Lung microvascular endothelial cell (primary cell): ENCODE measurements around the gene MUC5B. TPM values are rescaled to one million over a fixed set of nuclear protein-coding genes. Genes with fewer than 3 reads are reported as not detected.

Source experiments
- DNase-seq, 2 donors: peaks; one replicate each; pipeline versions ENCODE4 v3.0.0 to v3.0.0-alpha.2; 2010; ENCODE audit warnings: low read depth in 2 of 2
- total RNA-seq: library from RNA; depleted of rRNA; stranded (reverse); fragments of >200 nt; gene quantifications from 2 replicates; pipeline ENCODE4 v1.2.1, GENCODE V29; 2014

MUC5B gene
- total RNA-seq, 1 donor from 2014 or later = not detected

DNA sequence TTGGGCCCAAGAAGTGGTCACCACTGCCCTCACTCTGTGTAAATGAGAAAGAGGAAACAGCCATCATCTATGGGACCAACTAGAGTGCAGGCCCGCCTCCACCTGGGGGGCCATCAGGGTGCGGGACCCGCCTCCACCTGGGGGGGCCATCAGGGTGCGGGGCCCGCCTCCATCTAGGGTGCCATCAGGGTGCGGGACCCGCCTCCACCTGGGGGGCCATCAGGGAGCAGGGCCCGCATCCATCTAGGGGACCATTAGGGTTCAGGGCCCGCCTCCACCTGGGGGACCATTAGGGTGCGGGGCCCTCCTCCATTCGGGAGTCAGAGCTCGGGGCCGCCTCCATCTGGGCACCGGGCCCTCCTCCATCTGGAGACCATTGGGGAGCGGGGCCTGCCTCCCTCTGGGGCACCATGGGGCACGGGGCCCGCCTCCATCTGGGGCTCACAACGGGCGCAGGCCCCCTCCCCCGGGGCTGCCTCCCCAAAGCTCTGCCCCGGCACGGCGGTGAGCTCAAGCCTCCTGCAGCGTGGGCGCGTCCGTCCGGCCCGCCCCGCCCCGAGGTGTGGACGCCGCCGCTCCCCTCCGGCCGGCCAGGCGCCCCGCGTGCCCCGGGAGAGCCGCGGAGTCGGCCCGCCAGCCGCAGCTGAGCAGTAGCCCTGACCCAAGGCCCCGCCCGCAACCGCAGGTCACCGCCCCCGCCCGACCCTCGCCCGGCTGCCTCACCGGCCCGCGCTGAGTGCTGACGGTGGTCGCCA, 86.1 kb downstream of the MUC5B start:
- no peak for DNase-seq

DNA sequence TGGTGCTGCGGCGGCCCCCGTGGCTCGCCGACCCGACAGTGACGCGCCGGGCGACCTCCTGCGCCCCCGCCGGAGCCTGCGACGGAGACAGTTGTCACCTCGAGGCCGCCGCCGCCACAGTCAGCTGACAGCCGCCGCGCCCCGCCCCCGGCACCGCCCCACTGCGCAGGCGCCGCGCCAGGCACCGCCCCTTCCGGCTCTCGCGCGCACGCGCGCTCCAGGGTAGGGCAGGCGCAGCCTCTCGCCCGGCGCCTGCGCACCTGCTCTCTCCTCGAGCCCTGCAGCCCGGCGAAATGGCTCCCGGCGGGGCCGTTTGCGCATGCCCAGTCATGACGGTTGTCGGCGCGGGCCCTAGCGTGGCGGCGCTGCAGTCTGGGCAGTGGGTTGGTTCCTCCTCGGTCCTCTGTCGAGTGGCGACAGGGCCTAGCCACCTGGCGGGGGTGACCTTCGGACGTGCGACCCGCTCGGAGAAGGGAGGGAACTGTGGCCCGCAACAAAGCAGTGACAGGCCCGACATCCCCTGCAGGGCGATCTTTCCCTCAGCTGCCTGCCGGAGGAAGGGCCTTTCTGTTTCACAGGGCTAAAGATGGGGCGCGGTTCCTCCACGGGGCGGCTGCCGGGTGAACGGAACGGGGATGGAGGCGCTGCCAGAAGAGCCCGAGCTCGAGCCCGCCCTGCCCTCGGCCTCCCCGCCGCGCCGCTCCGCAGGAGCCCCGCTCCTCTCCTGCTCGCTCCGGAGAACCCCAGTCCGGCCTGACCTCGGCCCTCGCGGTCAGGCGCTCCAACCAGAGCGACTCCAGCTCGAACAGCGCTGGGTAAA, 86.8 kb downstream of the MUC5B start, which contains the start of gene TOLLIP:
TOLLIP (minus strand) TSS at position 135 of the 820 bp plus-strand sequence; CDS start at position 1, 134 bp downstream.
- peak; percentile 93 to 96 for DNase-seq

DNA sequence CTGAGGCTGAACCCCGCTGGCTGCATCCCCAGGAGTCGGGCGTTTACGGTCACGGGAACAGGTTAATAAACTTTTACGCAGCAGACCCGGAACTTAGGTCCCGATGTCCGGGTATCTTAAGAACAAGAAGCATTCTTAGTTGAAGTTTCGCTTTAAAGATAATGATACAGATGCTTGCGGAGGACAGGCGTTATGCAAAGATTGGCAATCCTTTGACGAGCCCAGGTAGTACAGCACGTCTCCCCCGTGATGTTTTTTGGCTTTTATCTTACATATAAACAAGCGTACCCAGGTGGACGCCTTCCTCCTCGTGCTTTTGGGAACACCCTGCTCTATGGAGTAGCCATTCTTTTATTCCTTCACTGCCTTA, 87.4 kb downstream of the MUC5B start:
- DNase-seq = no peak

DNA sequence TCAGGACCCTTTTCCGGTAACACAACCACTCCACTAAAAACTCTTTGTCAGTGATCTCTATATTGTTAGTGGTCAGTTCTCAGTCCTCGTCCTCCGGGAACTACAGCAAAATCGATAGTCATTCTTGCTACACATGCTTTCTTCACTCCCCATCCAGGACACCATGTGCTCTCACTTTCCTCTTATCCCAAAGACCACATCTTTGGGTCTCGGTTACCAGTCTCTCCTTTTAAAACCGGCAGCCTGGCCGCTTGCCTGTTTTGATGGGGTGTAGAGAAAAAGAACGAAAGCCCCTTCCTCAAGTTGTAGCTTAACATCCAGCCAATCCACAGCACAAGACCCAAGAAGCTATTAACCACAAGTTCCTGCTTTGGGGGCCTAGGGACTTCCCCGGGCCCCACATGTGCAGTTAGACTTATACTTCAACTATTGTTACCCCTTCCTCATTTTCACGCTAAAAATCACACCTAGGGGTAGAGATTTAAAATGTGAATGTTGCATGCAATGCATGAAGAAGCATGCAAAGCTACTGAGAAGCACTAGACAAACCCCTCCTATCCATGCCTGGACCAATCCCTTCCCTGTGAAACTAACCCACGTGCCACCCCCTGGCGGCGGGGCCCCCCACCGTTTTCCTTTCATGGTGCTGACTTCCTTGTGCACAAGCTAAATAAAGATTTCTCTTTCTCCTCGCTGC, 88.1 kb downstream of the MUC5B start:
- no peak for DNase-seq

Other genes with a start within 250 kb of the MUC5B start
- not detected in 2 replicates for gene MUC6, start 186.3 kb upstream of the MUC5B start, total RNA-seq
- gene MUC2, start 148.2 kb upstream of the MUC5B start, total RNA-seq = not detected in 2 replicates
- gene MUC5AC, start 65.1 kb upstream of the MUC5B start, total RNA-seq = not detected in 2 replicates
- 18.7 and 23.6 TPM in 2 replicates for gene TOLLIP, start 86.6 kb downstream of the MUC5B start, total RNA-seq
- gene BRSK2, start 166.9 kb downstream of the MUC5B start, total RNA-seq = 0.22 and 0.40 TPM in 2 replicates